Pancreas (tissue), 10 donors: Measurements from ENCODE around the gene LRMDA. TPM values are rescaled to one million over a fixed set of nuclear protein-coding genes. Genes with fewer than 3 reads are reported as not detected.

Experiments used
- ATAC-seq, 4 donors: fragments of 200-7000 bp; cut with Tn5 transposase; one replicate each; pipeline versions ENCODE4 v1.8.0 to v1.9.1; 2020; ENCODE audit warnings: mild to moderate bottlenecking in 4 of 4, moderate library complexity in 4 of 4
- DNase-seq, 6 donors: peaks; one replicate each; pipeline ENCODE4 v3.0.0-alpha.2; 2020
- FAIRE-seq: peaks from 2 replicates; lab custom pipeline; 2012; peaks lifted over from hg19 to GRCh38; lab: Jason Lieb, UNC
- H3K27ac ChIP-seq, 4 donors: fragments of 200-600 bp; sonication (generic); 1 replicate in 3 of 4; 2 replicates in 1 of 4; pipeline versions ENCODE4 v1.5.0 to v1.8.0; 2020
- H3K27me3 ChIP-seq, 4 donors: fragments of 200-600 bp; one replicate each; pipeline ENCODE4 v1.8.0; 2021
- H3K36me3 ChIP-seq, 3 donors: fragments of 200-600 bp; sonication (generic) in 1 of 3; one replicate each; pipeline versions ENCODE4 v1.5.0 to v1.8.0; 2020 to 2021
- H3K4me1 ChIP-seq, 3 donors: fragments of 200-600 bp; one replicate each; pipeline ENCODE4 v1.8.0; 2021
- H3K4me3 ChIP-seq, 4 donors: fragments of 200-600 bp; sonication (generic) in 2 of 4; one replicate each; pipeline versions ENCODE4 v1.5.0 to v1.8.0; 2020 to 2021
- H3K9me3 ChIP-seq, 4 donors: fragments of 200-600 bp; one replicate each; pipeline ENCODE4 v1.8.0; 2021
- CTCF ChIP-seq, 4 donors: fragments of 200-600 bp; sonication (generic) in 3 of 4; IDR thresholded peaks; one replicate each; pipeline versions ENCODE4 v1.5.0 to v1.8.0; 2021; ENCODE audit warnings: antibody characterized with exemption in 4 of 4
- WGBS, 2 donors: extraction: QIAGEN DNeasy Blood & Tissue Kit; methylation state at CpG; one replicate each; pipeline ENCODE4 v1.1.7; 2013; 5-methylcytosine and 5-hydroxymethylcytosine counted together
- intact Hi-C, 3 donors: fragments of 100-400 bp; cut with DNase I; formaldehyde crosslinking; loops; one replicate each; pipeline versions ENCODE4 v1.11.1 to v1.14.2; 2022
- polyA plus RNA-seq, 2 donors: library from polyadenylated mRNA; stranded (reverse); fragments of 200-250 nt; gene quantifications; one replicate each; pipeline ENCODE4 v1.2.3, GENCODE V29; 2013
- total RNA-seq, 6 donors: library from RNA; stranded (reverse); fragmentation: NEBNext Ultra II Directional in 4 of 6; extraction: Animal tissue kit (Norgen Biotek cat#: 25700) in 4 of 6; gene quantifications; one replicate each; pipeline versions ENCODE4 v1.2.1 to v1.2.4, GENCODE V29; 2021 to 2023
- donor health status: healthy with polysubstance abuse.
- donor health status: DM: no; HTN: no; CAD: no; lungs with moderate emphysema.
- donor health status: DM: no; HTN: no; CAD: no.
- donor health status: control.
- donor health status: control.
- donor health status: Bipolar disorder and iron deficiency.
- donor health status: DM: yes; HTN: yes; CAD: no.
- donor health status: DM: no; HTN: no; CAD: no.
- donor health status: DM: no; HTN: no; CAD: no.
- donor health status: DM: yes; HTN: yes; CAD: no.

LRMDA gene
- total and polyA plus RNA-seq, 8 donors: 4.6 to 21.2 (median 13.4) TPM

GRCh38 chr10:75677541-75677940, 246.1 kb downstream of the LRMDA start:
- 89 to 90% methylated on average over 3 of the region's 3 CpGs for WGBS, 2 donors
- H3K4me1 ChIP-seq: no peaks in the 10 kb centered on the region
- no peak for TF ChIP-seq CTCF (IDR thresholded peaks at IDR 0.05)
- no peak for DNase-seq
- no peaks in the 10 kb centered on the region for H3K27me3 ChIP-seq
- no peak overlapping the region for H3K27ac ChIP-seq
- intact Hi-C loops: no loop called here
- ATAC-seq: no peak
- no peaks in the 10 kb centered on the region for H3K9me3 ChIP-seq
- no peak overlapping the region for H3K4me3 ChIP-seq
- no peaks in the 10 kb centered on the region for H3K36me3 ChIP-seq
- FAIRE-seq: no peak

DNA sequence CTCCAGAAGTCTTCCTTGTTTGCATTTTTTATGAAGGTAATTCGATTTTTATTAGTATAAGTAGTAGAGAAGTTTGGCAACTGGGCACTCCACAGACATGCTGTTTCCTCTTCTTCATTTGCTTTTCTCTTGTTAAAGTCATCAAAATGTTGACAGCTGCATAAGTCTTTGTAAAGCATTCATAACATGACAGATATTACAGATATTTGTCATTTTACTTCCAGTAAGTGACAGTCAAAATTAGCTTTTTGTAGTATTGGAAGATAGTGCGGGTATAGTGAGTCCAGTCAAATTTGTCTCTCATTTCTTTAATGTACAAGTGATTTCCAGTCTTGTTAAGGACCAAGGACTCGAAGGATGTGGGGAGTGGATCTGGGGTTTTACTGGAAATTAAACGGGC, 247.1 kb downstream of the LRMDA start:
- H3K9me3 ChIP-seq: no peaks in the 10 kb centered on the region
- ATAC-seq (no peak), DNase-seq (no peak), FAIRE-seq (no peak)
- H3K27ac ChIP-seq: no peak overlapping the region
- H3K4me3 ChIP-seq: no peak overlapping the region
- intact Hi-C loops: no loop called here
- no peaks in the 10 kb centered on the region for H3K36me3 ChIP-seq
- TF ChIP-seq CTCF (IDR thresholded peaks at IDR 0.05): no peak
- no peaks in the 10 kb centered on the region for H3K27me3 ChIP-seq
- no peaks in the 10 kb centered on the region for H3K4me1 ChIP-seq
- 84 to 95% methylated on average over 4 of the region's 4 CpGs for WGBS, 2 donors

DNA sequence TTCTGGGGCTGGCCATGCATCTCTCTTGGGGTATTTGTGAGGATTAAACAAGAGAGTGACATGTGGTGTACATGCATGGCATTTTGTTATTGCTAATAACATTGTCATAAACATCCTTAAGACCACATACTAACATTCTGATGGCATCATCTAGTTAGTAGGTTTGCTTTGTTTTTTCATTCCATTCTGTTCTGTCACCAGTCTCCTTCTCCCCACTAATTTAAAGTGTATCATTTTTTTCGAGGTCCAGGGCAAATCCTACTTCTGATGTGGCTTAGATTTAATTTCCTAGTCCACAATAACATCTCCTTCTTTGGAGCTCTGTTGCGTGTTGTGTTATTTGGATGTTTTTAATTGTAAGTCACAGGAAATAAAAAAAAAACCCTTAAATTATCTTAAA, 248.1 kb downstream of the LRMDA start:
- intact Hi-C loops: no loop called here
- H3K4me3 ChIP-seq: no peak overlapping the region
- no peak for FAIRE-seq
- DNase-seq: no peak
- no peaks in the 10 kb centered on the region for H3K9me3 ChIP-seq
- TF ChIP-seq CTCF (IDR thresholded peaks at IDR 0.05): no peak
- no peaks in the 10 kb centered on the region for H3K27me3 ChIP-seq
- no peak for ATAC-seq
- no peaks in the 10 kb centered on the region for H3K4me1 ChIP-seq
- no peak overlapping the region for H3K27ac ChIP-seq
- 87 to 94% methylated on average over 2 of the region's 2 CpGs for whole genome bisulfite sequencing, 2 donors
- no peaks in the 10 kb centered on the region for H3K36me3 ChIP-seq

GRCh38 chr10:75681334-75681733, 249.9 kb downstream of the LRMDA start:
- H3K27ac ChIP-seq: no peak overlapping the region
- DNase-seq (no peak), ATAC-seq (no peak), FAIRE-seq (no peak)
- H3K4me3 ChIP-seq: no peak overlapping the region
- H3K27me3 ChIP-seq: no peaks in the 10 kb centered on the region
- WGBS, 2 donors: 87 to 93% methylated on average over 7 of the region's 7 CpGs
- intact Hi-C loops: no loop called here
- H3K36me3 ChIP-seq: no peaks in the 10 kb centered on the region
- TF ChIP-seq CTCF (IDR thresholded peaks at IDR 0.05): no peak
- no peaks in the 10 kb centered on the region for H3K9me3 ChIP-seq
- peaks cover 0 to 4% (median 0%) of the 10 kb centered on the region in 3 donors for H3K4me1 ChIP-seq

DNA sequence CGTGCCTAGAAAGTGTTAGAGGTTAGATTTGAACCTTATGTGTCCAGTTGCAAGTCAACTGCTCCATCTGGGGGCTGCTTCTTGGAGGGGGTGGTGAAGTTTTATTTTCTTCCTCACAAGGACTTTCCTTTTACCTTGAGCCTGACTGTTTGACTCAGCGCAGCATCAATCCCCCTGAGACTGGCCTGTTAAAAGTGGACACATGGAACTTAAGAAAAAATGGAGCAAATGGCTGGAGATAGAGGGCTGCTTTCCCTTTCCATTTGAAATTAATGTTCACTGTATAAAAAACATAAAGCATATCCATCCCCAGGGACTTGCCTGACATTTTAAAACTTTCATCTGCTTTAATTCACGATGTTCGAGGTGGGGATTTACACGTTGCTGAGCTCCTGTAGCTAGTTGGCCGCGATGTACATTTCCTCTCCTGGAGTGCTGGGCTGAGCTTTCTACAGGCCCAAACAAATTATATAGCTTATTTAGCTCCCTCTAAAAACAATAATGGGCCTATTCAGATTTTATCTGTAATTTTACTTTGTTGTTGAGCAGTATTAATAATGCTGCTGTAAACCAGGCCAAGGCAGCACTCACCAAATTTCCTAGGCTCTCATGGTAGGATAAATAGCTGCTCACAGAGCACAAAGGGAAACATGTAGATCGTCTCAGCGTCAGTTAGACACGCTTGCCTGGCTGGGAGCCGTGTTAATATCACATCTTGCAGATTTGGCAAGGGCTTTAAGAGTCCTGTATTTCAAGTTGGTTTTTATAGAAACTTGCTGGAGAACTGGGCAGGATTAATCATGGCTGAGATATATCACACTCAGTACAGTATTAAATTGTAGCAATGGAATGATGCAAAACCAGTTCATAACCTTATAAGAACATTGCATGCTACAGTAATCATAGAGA, 251.5 kb downstream of the LRMDA start:
- DNase-seq (no peak), ATAC-seq (peak in 2 of 4 donors; percentile 24 to 25), FAIRE-seq (peak; percentile 34)
- H3K4me3 ChIP-seq: no peak overlapping the region
- no peak overlapping the region for H3K27ac ChIP-seq
- no peak for TF ChIP-seq CTCF (IDR thresholded peaks at IDR 0.05)
- intact Hi-C loops: no loop called here
- 79 to 85% methylated on average over 11 of the region's 11 CpGs for WGBS, 2 donors
- H3K9me3 ChIP-seq: no peaks in the 10 kb centered on the region
- H3K4me1 ChIP-seq: peaks cover 0 to 4% (median 0%) of the 10 kb centered on the region in 3 donors
- H3K36me3 ChIP-seq: no peaks in the 10 kb centered on the region
- no peaks in the 10 kb centered on the region for H3K27me3 ChIP-seq
